ENCODE measurements around the gene SPG11.
"Not testable (repeated sequence)": the region's sequence is repeated elsewhere in the genome, so short reads cannot be mapped to it uniquely, and the experiment has no call there.

The SPG11 gene

GRCh38 chr15:44710236-44711095 lies 47.0 kb upstream of the SPG11 start:
- peak; percentile 78 for DNase-seq (ENCODE audit: low read depth)
- peak; percentile 50 for TF ChIP-seq CTCF (IDR thresholded peaks at IDR 0.05; ENCODE audit: low read depth, low read length, missing control alignments)
- H3K4me3 ChIP-seq (ENCODE audit: low read depth, low read length) = peak overlapping the region; percentile 89

- no peak for DNase-seq (ENCODE audit: low read depth)
- H3K4me3 ChIP-seq (ENCODE audit: low read depth, low read length) = no peak overlapping the region
- TF ChIP-seq CTCF (IDR thresholded peaks at IDR 0.05; ENCODE audit: low read depth, low read length, missing control alignments) = no peak
These were observed 43.6 kb upstream of the SPG11 start for GRCh38 chr15:44706946-44707636.

DNA sequence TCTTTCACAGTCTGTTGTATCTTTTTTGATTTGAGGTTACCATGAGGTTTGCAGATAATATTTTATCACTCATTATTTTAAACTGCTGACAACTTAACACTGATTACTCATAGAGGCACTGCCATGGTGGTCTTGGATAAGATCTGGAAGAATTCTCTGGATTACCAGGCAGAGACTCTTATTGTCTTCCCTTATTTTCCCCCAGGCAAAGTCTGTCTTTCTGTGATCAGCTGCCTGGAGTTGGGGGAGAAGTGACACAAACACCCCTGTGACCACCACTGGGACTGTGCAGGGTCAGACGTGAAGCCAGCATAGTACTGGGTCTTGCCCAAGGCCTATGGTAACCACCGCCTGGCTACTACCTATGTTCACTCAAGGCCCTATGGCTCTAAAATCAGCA lies 42.9 kb upstream of the SPG11 start:
- no peak for DNase-seq (ENCODE audit: low read depth)
- no peak for TF ChIP-seq CTCF (IDR thresholded peaks at IDR 0.05; ENCODE audit: low read depth, low read length, missing control alignments)
- H3K4me3 ChIP-seq (ENCODE audit: low read depth, low read length) = no peak overlapping the region

DNA sequence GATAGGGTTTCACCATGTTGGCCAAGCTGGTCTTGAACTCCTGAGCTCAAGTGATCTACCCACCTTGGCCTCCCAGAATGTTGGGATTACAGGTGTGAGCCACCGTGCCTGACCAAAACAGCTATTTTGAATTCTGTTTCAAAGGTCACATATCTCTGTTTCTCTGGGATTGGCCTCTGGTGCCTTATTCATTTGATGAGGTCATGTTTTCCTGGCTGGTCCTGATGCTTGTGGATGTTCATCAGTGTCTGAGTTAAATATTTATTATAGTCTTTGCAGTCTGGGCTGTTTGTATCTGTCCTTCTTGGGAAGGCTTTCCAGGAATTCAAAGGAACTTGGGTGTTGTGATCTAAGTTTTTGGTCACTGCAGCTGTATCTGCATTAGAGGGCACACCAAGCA lies 42.5 kb upstream of the SPG11 start:
- no peak for DNase-seq (ENCODE audit: low read depth)
- TF ChIP-seq CTCF (IDR thresholded peaks at IDR 0.05; ENCODE audit: low read depth, low read length, missing control alignments) = no peak
- no peak overlapping the region for H3K4me3 ChIP-seq (ENCODE audit: low read depth, low read length)

GRCh38 chr15:44700676-44701075 lies 37.2 kb upstream of the SPG11 start:
- not testable (repeated sequence) for DNase-seq (ENCODE audit: low read depth); H3K4me3 ChIP-seq (ENCODE audit: low read depth, low read length)

- H3K4me3 ChIP-seq (ENCODE audit: low read depth, low read length) = no peak overlapping the region
- no peak for DNase-seq (ENCODE audit: low read depth)
- no peak for TF ChIP-seq CTCF (IDR thresholded peaks at IDR 0.05; ENCODE audit: low read depth, low read length, missing control alignments)
These were observed 35.2 kb upstream of the SPG11 start for GRCh38 chr15:44698641-44699040.

GRCh38 chr15:44697014-44697413 lies 33.6 kb upstream of the SPG11 start:
- DNase-seq (ENCODE audit: low read depth) = no peak
- TF ChIP-seq CTCF (IDR thresholded peaks at IDR 0.05; ENCODE audit: low read depth, low read length, missing control alignments) = no peak
- no peak overlapping the region for H3K4me3 ChIP-seq (ENCODE audit: low read depth, low read length)

Measured in GM12864 (cell line).